HG03460 (cell line): ENCODE data around the gene IGFBP7.
"Not testable (repeated sequence)": the region's sequence is repeated elsewhere in the genome, so short reads cannot be mapped to it uniquely, and the experiment has no call there.

Source experiments
- ATAC-seq: cut with Tn5 transposase; IDR thresholded peaks from one replicate; pipeline ENCODE4 v1.9.1; 2021; ENCODE audit not compliant: unreplicated experiment

The IGFBP7 gene

GRCh38 chr4:57075367-57075766, 34.8 kb downstream of the IGFBP7 start:
- no peak for ATAC-seq

- ATAC-seq: no peak
These were observed 35.4 kb downstream of the IGFBP7 start for GRCh38 chr4:57074744-57075143.

GRCh38 chr4:57073559-57073958, 36.6 kb downstream of the IGFBP7 start:
- no peak for ATAC-seq

GRCh38 chr4:57071326-57071725, 38.9 kb downstream of the IGFBP7 start:
- ATAC-seq: no peak

GRCh38 chr4:57070461-57070860, 39.7 kb downstream of the IGFBP7 start:
- ATAC-seq: no peak

- ATAC-seq: no peak
These were observed 41.8 kb downstream of the IGFBP7 start for GRCh38 chr4:57068237-57068981.

GRCh38 chr4:57065730-57066482, 44.3 kb downstream of the IGFBP7 start:
- ATAC-seq: no peak

- no peak for ATAC-seq
These were observed 45.1 kb downstream of the IGFBP7 start for GRCh38 chr4:57064811-57065711.

- ATAC-seq: no peak
These were observed 46.1 kb downstream of the IGFBP7 start for GRCh38 chr4:57064120-57064519.

- ATAC-seq: no peak
These were observed 46.7 kb downstream of the IGFBP7 start for GRCh38 chr4:57063518-57063917.

GRCh38 chr4:57061395-57061794, 48.8 kb downstream of the IGFBP7 start:
- ATAC-seq: no peak

- not testable (repeated sequence) for ATAC-seq
These were observed 49.5 kb downstream of the IGFBP7 start for GRCh38 chr4:57060717-57061067.

- no peak for ATAC-seq
These were observed 50.1 kb downstream of the IGFBP7 start for GRCh38 chr4:57059890-57060716.

- no peak for ATAC-seq
These were observed 54.3 kb downstream of the IGFBP7 start for GRCh38 chr4:57055886-57056285.

GRCh38 chr4:57053508-57053907, 56.7 kb downstream of the IGFBP7 start:
- ATAC-seq: no peak

- no peak for ATAC-seq
These were observed 58.7 kb downstream of the IGFBP7 start for GRCh38 chr4:57051524-57051923.

- ATAC-seq: no peak
These were observed 59.1 kb downstream of the IGFBP7 start for GRCh38 chr4:57051095-57051494.

GRCh38 chr4:57048590-57049304, 61.4 kb downstream of the IGFBP7 start:
- no peak for ATAC-seq

GRCh38 chr4:57047046-57047445, 63.1 kb downstream of the IGFBP7 start:
- not testable (repeated sequence) for ATAC-seq

- ATAC-seq: no peak
These were observed 65.2 kb downstream of the IGFBP7 start for GRCh38 chr4:57044996-57045395.
